GM21367 (cell line): Measurements from ENCODE around the gene SSR3.
"Not testable (repeated sequence)": the region's sequence is repeated elsewhere in the genome, so short reads cannot be mapped to it uniquely, and the experiment has no call there.

ENCODE experiments used
- ATAC-seq: cut with Tn5 transposase; IDR thresholded peaks from one replicate; pipeline ENCODE4 v1.9.1; 2021; ENCODE audit not compliant: unreplicated experiment

The SSR3 gene

DNA sequence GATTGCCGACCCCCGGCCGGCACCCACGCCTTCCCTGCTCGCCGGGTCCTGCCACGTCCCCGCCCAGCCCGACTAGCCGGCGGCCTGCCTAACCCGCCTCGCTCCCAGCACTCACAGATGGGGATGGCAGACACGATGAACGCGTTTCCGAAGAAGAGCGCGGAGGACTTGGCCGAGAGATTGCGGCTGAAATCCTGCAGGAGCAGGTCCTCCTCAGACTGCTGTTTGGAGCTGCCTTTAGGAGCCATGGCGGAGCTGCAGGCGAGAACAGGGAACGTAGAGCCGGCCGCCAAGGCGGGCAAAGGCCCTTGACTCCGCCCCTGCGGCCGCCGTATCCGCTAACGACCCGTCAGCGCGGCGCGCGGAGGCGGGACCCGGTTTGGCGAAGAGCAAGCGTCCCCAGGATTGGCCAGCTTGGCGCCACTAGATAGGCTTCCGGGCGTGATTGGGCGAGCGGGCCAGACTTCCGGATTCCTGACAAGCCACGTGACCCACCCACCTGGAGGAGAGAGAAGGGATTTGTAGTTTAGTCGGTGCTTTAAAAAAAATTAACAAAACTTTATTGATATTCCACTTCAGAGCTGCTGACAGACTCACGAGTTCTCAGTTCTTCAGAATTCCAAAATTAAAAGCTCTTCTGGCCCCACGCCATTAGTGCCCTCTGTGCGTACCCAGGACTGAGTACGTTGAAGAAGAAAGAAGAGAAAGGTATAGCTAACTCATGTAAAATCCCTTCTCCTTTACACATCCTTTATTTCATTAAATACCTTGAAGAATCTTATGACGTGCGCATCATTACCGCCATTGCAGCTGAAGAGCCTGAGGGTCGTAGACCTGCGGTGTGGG is at the start of gene SSR3:
TSS of gene SSR3 (minus strand) at position 276 of the 846 bp plus-strand sequence. CDS start at position 248, 28 bp downstream.
- ATAC-seq: peak; percentile 99

- no peak for ATAC-seq
Observed at GRCh38 chr3:156604064-156604641, 49.2 kb upstream of the SSR3 start.

- ATAC-seq: no peak
Observed at GRCh38 chr3:156603379-156604017, 48.6 kb upstream of the SSR3 start.

GRCh38 chr3:156602424-156602823 is 47.5 kb upstream of the SSR3 start:
- no peak for ATAC-seq

DNA sequence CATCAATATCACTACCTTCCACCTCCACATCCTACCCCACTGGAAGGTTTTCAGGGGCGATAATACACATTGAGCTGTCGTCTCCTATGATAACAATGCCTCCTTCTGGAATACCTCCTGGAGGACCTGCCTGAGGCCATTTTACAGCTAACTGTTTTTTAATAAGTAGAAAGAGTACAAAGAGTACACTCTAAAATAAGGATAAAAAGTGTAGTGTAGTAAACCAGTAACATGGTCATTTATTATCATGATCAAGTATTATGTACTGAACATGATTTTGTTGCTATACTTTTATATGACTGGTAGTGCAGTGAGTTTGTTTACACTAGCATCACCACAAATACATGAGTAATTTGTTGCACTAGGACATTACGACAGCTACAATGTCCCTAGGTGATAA is 46.6 kb upstream of the SSR3 start:
- ATAC-seq: no peak

- no peak for ATAC-seq
Observed at GRCh38 chr3:156600834-156601233, 45.9 kb upstream of the SSR3 start.

DNA sequence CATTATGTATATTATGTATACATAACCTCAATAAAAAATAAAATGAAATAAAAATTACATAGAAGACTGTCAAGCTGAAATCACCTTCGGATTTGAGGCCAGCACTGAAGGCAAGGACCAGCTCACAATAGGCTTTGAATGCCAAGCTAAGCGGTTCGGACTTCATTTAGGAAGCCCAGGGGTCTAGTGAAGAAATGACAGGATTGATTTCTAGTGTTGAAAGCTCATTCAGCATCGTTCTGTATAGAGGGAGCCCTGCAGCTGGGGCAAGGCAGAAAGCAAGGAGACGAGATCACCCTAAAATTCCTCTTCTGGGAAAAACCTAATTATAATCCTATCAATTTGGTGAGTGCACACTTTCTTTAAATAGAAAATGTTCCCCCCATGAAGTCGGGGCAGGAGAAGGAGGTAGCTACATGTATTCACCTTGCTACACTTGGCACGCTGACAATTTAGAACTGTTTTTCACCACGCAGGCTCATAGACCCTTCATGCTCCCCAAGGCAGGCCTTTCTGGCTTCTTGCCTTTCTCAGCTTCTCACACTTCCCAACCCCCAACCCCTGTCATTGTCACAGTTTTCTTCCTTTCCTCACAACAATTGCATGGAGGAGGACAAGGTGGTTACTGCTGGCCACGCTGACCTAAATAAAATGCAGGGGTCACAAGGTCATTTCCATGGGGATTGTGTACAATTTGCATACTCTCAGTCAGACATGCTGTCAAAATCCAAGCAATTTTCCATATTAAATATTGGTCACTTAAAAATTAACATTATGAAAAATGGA is 44.4 kb upstream of the SSR3 start:
- no peak for ATAC-seq

DNA sequence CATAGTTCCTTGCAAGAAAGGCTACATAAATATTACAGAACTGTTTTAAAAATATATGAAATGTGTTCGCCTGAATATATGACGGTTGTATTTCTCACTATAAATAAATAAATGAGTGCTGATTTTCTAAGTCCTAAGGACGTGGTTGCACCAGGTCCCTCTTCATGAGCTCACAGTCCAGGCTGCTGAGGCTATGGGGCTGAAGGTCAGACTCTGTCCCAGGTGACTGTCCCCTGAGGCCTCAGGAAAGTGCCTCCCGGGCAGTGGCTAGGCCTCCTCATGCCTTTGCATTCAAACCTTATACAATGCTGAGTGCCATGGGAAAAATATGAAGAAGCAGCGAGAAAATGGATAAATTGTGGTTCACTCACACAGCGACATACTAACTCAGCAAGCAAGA is 43.5 kb upstream of the SSR3 start:
- ATAC-seq: no peak

DNA sequence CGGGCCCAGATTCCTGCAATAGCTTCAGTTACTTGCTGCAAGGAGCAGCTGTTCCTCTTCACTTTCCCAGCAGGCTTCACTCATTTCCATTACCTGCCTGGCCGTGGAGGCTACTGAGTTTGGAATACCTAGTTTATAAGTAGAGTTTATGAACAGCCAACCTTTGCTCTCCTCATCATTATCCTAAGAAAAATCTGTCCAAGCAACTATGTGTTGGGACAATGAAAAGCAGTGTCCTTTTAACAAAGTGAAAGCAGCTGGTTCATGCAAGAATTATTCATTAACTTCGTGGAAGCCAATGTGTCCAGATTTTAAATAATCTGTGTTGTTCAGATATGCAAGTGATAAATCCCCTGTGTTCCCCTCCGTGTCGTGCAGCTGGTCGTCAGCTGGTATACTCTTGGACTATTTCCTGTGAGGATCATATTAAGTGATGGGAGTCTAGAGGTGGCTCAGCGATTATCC is 39.3 kb upstream of the SSR3 start:
- no peak for ATAC-seq

DNA sequence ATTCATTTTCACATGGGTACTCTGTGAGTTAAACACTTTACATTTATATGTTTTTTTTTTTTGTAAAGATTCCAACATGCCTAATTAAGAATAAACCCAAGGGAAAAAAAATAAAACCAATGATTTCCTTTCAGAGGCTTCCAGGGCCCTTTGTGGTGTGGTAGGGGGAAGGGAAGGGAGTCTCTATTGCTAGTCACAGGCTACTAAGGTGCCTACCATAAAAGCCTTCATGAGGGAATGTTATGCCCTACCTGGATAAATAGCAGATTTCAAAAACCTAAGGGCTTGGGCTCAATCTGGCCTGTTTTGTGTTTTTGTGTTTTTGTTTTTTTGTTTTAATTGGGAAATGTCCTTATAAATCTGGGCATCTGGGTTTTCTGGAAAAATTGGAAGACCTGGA is 38.9 kb upstream of the SSR3 start:
- no peak for ATAC-seq

DNA sequence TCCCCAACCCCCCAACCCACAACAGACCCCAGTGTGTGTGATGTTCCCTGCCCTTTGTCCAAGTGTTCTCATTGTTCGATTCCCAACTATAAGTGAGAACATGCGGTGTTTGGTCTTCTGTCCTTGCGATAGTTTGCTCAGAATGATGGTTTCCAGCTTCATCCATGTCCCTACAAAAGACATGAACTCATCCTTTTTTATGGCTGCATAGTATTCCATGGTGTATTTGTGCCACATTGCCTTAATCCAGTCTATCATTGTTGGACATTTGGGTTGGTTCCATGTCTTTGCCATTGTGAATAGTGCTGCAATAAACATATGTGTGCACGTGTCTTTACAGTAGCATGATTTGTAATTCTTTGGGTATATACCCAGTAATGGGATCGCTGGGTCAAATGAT is 34.9 kb upstream of the SSR3 start:
- ATAC-seq: not testable (repeated sequence)

GRCh38 chr3:156587760-156588069 is 32.8 kb upstream of the SSR3 start:
- ATAC-seq: no peak

GRCh38 chr3:156586905-156587759 is 32.2 kb upstream of the SSR3 start:
- ATAC-seq: no peak

DNA sequence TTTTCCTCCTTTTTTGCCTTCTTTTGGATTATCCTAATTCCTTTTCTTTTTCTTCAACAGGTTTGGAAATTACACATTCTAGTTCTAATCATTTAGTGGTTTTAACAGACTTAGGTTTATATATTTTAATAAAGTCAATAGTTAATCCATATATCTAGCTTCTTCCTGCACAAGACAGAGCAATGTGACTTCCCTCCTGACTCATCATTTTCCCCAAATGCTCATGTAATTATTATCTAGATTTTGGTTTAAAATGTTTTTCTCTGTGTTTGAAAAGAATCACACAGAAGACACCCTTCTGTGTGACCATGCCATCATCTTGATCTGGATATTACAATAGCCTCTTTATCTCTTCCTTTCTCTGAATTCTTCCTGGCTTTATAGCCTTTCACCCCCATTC is 28.6 kb upstream of the SSR3 start:
- no peak for ATAC-seq

DNA sequence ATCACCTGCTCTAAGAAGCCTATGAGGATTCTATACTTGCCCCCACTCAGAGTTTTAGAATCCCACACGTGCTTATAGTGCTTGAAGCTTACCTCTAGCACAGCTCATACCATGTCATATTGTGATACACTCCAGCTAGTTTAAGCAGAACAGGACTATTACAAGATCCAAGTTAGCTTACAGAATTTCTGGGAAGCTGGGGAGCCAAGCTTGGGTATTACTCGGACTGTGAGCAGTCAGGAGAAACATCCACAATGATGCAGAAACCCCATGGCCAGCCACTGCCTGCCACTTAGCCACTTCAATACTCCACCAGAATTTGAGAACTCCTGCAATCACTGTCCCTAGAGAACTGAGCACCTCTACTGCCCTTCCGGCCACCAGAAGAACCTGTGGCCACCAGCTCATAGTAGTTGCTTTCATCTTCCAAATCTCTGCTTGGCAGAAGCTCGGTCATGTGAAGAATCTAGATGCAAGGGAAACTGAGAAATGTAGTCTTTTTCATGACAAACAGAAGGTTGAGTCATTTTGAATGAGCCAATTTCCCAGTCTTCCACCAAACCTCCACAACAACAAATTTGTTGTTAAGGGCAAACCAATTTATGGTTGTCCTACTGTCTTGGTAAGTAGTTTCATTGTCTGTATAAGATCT is 27.7 kb upstream of the SSR3 start:
- peak; percentile 59 for ATAC-seq

- ATAC-seq: no peak
Observed at GRCh38 chr3:156581954-156582353, 27.0 kb upstream of the SSR3 start.

DNA sequence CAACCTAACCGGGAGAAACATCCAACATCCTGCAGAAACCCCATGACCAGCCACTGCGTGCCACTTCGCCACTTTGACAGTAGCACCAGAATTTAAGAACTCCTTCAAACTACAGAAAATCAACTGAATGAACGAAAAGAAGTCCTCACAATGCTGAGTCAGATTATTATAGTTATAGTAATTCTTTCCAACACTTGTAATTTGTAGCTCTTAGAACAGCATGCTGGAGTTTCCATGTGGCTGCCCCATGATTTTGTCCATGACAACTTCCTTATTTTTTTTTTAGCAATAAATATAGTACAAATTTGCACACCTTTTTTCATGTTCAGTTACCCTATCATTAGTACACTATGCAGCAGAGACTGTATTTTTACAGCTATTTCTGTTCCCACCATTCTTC is 26.1 kb upstream of the SSR3 start:
- ATAC-seq: no peak

- ATAC-seq: no peak
Observed at GRCh38 chr3:156579427-156579851, 24.5 kb upstream of the SSR3 start.

- no peak for ATAC-seq
Observed at GRCh38 chr3:156577736-156578135, 22.8 kb upstream of the SSR3 start.
